CD4-positive, alpha-beta memory T cell (primary cell): ENCODE results near the gene ACOT12. TPM values are rescaled to one million over a fixed set of nuclear protein-coding genes. Genes with fewer than 3 reads are reported as not detected.

Source experiments
- CTCF ChIA-PET: fragments of 350-600 bp; sonication (Branson Sonifier 250); formaldehyde crosslinking; loops from one replicate; lab custom pipeline; 2021; ENCODE audit warnings: inconsistent platforms; ENCODE audit not compliant: partially characterized antibody; lab: Charles Lee
- POLR2A ChIA-PET: fragments of 350-600 bp; sonication (Branson Sonifier 250); formaldehyde crosslinking; loops from one replicate; lab custom pipeline; 2021; ENCODE audit not compliant: partially characterized antibody; lab: Charles Lee
- DNase-seq, 5 donors: peaks; one replicate each; pipeline versions ENCODE4 v3.0.0 to v3.0.0-alpha.2; 2020 to 2022; ENCODE audit warnings: mixed read lengths in 1 of 5
- H3K27ac ChIP-seq: one replicate; pipeline ENCODE4 v1.7.0; 2013; ENCODE audit warnings: low read depth, low read length
- H3K27me3 ChIP-seq: 2 replicates; pipeline ENCODE4 v1.7.0; 2013; ENCODE audit warnings: mild to moderate bottlenecking, low read length, moderate library complexity; ENCODE audit not compliant: insufficient read depth
- H3K36me3 ChIP-seq: 2 replicates; pipeline ENCODE4 v1.7.0; 2013; ENCODE audit warnings: mild to moderate bottlenecking, low read length, moderate library complexity; ENCODE audit not compliant: insufficient read depth
- H3K4me1 ChIP-seq: 2 replicates; pipeline ENCODE4 v1.7.0; 2013; ENCODE audit warnings: mild to moderate bottlenecking, low read length, moderate library complexity; ENCODE audit not compliant: insufficient read depth
- H3K4me3 ChIP-seq, 2 donors: one replicate each; pipeline ENCODE4 v1.7.0; 2013; ENCODE audit warnings: low read length in 2 of 2, mild to moderate bottlenecking in 1 of 2
- H3K9me3 ChIP-seq, 2 donors: one replicate each; pipeline ENCODE4 v1.7.0; 2013; ENCODE audit warnings: low read length in 2 of 2, control low read depth in 1 of 2; ENCODE audit not compliant: control insufficient read depth in 1 of 2
- H3K27ac Mint-ChIP-seq, 7 donors: one replicate each; pipeline ENCODE4 v1.8.0; 2020 to 2021; ENCODE audit warnings: mixed read lengths in 7 of 7, mild to moderate bottlenecking in 6 of 7, inconsistent platforms in 3 of 7, moderate library complexity in 3 of 7
- H3K27me3 Mint-ChIP-seq, 2 donors: one replicate each; pipeline ENCODE4 v1.8.0; 2020 to 2021; ENCODE audit warnings: mixed read lengths in 2 of 2
- H3K36me3 Mint-ChIP-seq, 2 donors: one replicate each; pipeline ENCODE4 v1.8.0; 2020 to 2021; ENCODE audit warnings: mixed read lengths in 2 of 2, inconsistent platforms in 1 of 2, mild to moderate bottlenecking in 1 of 2
- H3K4me1 Mint-ChIP-seq, 4 donors: one replicate each; pipeline ENCODE4 v1.8.0; 2020 to 2021; ENCODE audit warnings: mixed read lengths in 4 of 4, mild to moderate bottlenecking in 1 of 4
- H3K4me3 Mint-ChIP-seq, 8 donors: one replicate each; pipeline ENCODE4 v1.8.0; 2020 to 2021; ENCODE audit warnings: mixed read lengths in 8 of 8, mild to moderate bottlenecking in 7 of 8, moderate library complexity in 6 of 8, inconsistent platforms in 3 of 8
- H3K9me3 Mint-ChIP-seq, 8 donors: one replicate each; pipeline ENCODE4 v1.8.0; 2020 to 2021; ENCODE audit warnings: mixed read lengths in 8 of 8, mild to moderate bottlenecking in 5 of 8, inconsistent platforms in 3 of 8, moderate library complexity in 1 of 8
- intact Hi-C: fragments of 100-400 bp; cut with micrococcal nuclease; formaldehyde crosslinking; loops from one replicate; pipeline ENCODE4 v1.15.1; 2023
- polyA plus RNA-seq, 2 donors: library from polyadenylated mRNA; unstranded; fragments of 300-500 nt; fragmentation: Illumina TruSeq; gene quantifications; one replicate each; pipeline ENCODE4 v1.2.3, GENCODE V29; 2021
- total RNA-seq, 2 experiments: library from RNA; stranded (reverse); gene quantifications; one replicate each; pipeline ENCODE4 v1.2.3, GENCODE V29; 2021

The ACOT12 gene
- total and polyA plus RNA-seq, 4 experiments from 2014 or later, result 0.41 TPM; not detected in 3

GRCh38 chr5:81427566-81427965 is 33.6 kb upstream of the ACOT12 start:
- Mint-ChIP-seq H3K9me3 (peaks cover 0 to 2% (median 0%) of the 10 kb centered on the region in 8 donors), H3K4me1 (peaks cover 3 to 7% (median 5%) of the 10 kb centered on the region in 4 donors), H3K27ac (peak overlapping the region in 1 of 7 donors; percentile 48), H3K27me3 (no peaks in the 10 kb centered on the region), H3K36me3 (peaks cover 1 to 7% of the 10 kb centered on the region in 2 donors), H3K4me3 (no peak overlapping the region)
- DNase-seq, result no peak
- Histone ChIP-seq H3K4me1 (no peaks in the 10 kb centered on the region), H3K36me3 (no peaks in the 10 kb centered on the region), H3K9me3 (no peaks in the 10 kb centered on the region), H3K27ac (no peak overlapping the region), H3K4me3 (no peak overlapping the region), H3K27me3 (no peaks in the 10 kb centered on the region)
- CTCF ChIA-PET, result interaction anchor here (0.9 to 3.8 kb wide), 6 partner anchors 9 to 798 kb away, joined by 3 to 54 read pairs (median 15); no protein-coding TSS in a partner anchor
- POLR2A ChIA-PET, result no interaction called here
- intact Hi-C loops, result loop anchor here (2.0 to 10.0 kb wide), 3 partner anchors 321 to 547 kb away; partner anchors contain the start of gene ATG10

DNA sequence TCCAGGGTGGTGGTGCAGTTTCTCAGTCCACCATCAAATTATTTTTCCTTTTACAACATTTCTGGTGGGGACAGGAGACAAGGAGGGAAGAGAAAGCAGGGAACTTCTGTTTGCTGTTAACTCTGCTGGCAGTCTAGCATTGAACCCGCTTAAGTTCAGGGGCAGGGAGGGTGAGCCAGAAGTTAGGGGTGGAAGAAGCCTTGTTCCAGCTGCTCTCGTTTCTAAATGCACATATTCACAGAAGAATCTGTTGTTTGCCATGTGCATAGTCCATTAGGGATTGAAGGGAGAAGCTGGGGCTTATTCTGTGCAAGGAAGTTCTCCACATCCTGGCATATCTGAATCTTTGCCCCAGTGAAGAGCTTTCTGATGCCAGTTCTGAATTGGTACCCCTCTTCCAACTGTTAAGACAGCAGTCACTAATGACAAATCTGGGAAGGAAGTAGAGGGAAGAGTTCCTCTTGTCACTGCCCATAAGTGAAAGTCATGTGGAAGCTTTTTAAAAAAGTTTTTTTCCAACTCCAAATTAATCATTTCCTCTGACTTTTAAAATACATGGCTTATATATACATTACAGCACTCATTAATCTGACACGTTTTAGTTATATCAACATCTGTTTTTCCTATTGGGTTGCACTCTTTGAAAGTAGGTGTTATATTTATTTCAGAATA is 32.6 kb upstream of the ACOT12 start:
- Mint-ChIP-seq H3K4me3 (no peak overlapping the region), H3K27ac (peak overlapping the region in 4 of 7 donors; percentile 1 to 45 (median 40)), H3K4me1 (peaks cover 3 to 7% (median 5%) of the 10 kb centered on the region in 4 donors), H3K36me3 (peaks cover 9 to 12% of the 10 kb centered on the region in 2 donors), H3K9me3 (no peaks in the 10 kb centered on the region), H3K27me3 (no peaks in the 10 kb centered on the region)
- Histone ChIP-seq H3K9me3 (no peaks in the 10 kb centered on the region), H3K27ac (no peak overlapping the region), H3K36me3 (no peaks in the 10 kb centered on the region), H3K4me1 (no peaks in the 10 kb centered on the region), H3K27me3 (no peaks in the 10 kb centered on the region), H3K4me3 (no peak overlapping the region)
- DNase-seq, result no peak
- ChIA-PET CTCF (interaction anchor here (0.6 to 3.8 kb wide), 13 partner anchors 10 to 834 kb away, joined by 3 to 54 read pairs (median 4); no protein-coding TSS in a partner anchor), POLR2A (interaction anchor here (1.0 kb wide), 1 partner anchor 739 kb away, joined by 3 read pairs; no protein-coding TSS in a partner anchor)
- intact Hi-C loops, result loop anchor here (2.0 to 10.0 kb wide), 3 partner anchors 322 to 548 kb away; partner anchors contain the start of gene ATG10

DNA sequence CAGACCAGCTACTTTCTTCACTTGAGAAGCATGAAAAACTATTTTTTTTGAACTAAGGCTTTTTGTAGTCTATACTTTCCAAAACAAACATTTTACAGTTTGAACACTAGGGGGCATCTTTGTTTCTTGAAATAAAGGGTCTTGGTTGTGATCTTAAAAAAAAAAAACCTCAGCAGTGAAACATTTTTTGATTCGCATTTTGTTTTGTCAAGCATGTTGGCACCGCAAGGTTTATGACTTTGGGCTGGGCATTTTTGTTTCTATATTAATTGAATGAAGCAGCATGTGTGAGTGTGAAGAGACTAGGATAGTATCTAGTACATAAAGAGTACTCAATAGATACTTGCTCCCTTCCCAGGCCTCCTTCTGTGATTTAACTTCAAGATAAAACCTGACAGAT is 31.6 kb upstream of the ACOT12 start:
- CTCF ChIA-PET, result interaction anchor here (0.6 to 3.8 kb wide), 24 partner anchors 11 to 851 kb away, joined by 3 to 54 read pairs (median 3); no protein-coding TSS in a partner anchor
- Histone ChIP-seq H3K4me3 (no peak overlapping the region), H3K27ac (no peak overlapping the region), H3K27me3 (no peaks in the 10 kb centered on the region), H3K36me3 (no peaks in the 10 kb centered on the region), H3K9me3 (no peaks in the 10 kb centered on the region), H3K4me1 (no peaks in the 10 kb centered on the region)
- Mint-ChIP-seq H3K4me3 (peak overlapping the region in 1 of 8 donors; percentile 58), H3K27me3 (no peaks in the 10 kb centered on the region), H3K36me3 (peaks cover 18 to 19% of the 10 kb centered on the region in 2 donors), H3K9me3 (no peaks in the 10 kb centered on the region), H3K4me1 (peaks cover 3 to 7% (median 5%) of the 10 kb centered on the region in 4 donors), H3K27ac (peak overlapping the region in 4 of 7 donors; percentile 5 to 73 (median 7))
- intact Hi-C loops, result loop anchor here (1.0 to 10.0 kb wide), 6 partner anchors 81 to 800 kb away; partner anchors contain the start of gene ATG10
- POLR2A ChIA-PET, result interaction anchor here (1.0 kb wide), 2 partner anchors 426 to 740 kb away, joined by 3 read pairs; no protein-coding TSS in a partner anchor
- DNase-seq, result peak in 4 of 5 donors; percentile 49 to 59 (median 56)

DNA sequence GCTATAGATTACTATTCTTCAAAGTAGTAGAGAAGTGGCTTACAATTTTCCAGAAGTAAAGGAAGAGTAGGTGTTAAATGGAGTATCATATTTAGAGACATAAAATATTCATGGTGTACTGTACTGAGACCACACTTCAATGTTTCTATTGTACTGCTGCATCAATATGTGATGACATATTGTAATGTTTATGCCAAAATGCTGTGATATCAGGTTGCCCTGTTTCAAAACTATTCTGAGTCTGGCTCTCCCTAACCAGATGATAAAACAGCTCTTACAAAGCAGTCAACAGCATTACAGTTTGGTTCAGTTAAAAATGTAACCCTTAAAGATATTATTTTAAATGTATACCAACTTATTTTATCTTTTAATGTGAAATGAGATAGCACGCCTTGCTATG is 30.8 kb upstream of the ACOT12 start:
- DNase-seq, result no peak
- Histone ChIP-seq H3K36me3 (no peaks in the 10 kb centered on the region), H3K27me3 (no peaks in the 10 kb centered on the region), H3K4me3 (no peak overlapping the region), H3K4me1 (no peaks in the 10 kb centered on the region), H3K9me3 (no peaks in the 10 kb centered on the region), H3K27ac (no peak overlapping the region)
- ChIA-PET POLR2A (interaction anchor here (1.0 kb wide), 1 partner anchor 427 kb away, joined by 3 read pairs; no protein-coding TSS in a partner anchor), CTCF (interaction anchor here (0.6 to 3.8 kb wide), 16 partner anchors 10 to 852 kb away, joined by 3 to 54 read pairs (median 4); no protein-coding TSS in a partner anchor)
- peaks cover 25 to 27% of the 10 kb centered on the region in 2 donors for H3K36me3 Mint-ChIP-seq
- no peaks in the 10 kb centered on the region for H3K27me3 Mint-ChIP-seq
- no peaks in the 10 kb centered on the region for H3K9me3 Mint-ChIP-seq
- intact Hi-C loops, result loop anchor here (1.0 to 10.0 kb wide), 6 partner anchors 82 to 801 kb away; partner anchors contain the start of gene ATG10
- no peak overlapping the region for H3K4me3 Mint-ChIP-seq
- H3K27ac Mint-ChIP-seq, result no peak overlapping the region
- H3K4me1 Mint-ChIP-seq, result peaks cover 3 to 7% (median 5%) of the 10 kb centered on the region in 4 donors

DNA sequence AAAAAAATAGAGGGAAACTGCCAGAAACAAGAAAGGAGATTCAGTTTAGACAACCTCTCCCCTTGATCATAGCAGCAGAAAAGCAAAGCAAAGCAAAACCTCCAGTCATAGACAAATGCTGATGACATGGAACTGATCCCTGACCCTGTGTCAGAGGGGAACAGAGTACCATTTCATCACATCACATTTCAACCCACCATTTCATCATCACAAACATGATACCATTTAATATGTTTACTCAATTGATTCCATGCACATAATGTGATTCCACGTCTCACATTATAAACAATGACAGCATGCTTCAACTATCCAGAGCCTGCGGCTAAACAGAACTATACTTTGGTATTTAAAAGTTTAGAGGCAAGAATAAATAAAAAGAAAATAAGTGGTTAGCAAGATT is 28.7 kb upstream of the ACOT12 start:
- Mint-ChIP-seq H3K36me3 (peaks cover 30 to 33% of the 10 kb centered on the region in 2 donors), H3K27me3 (no peaks in the 10 kb centered on the region), H3K27ac (no peak overlapping the region), H3K4me3 (no peak overlapping the region), H3K9me3 (no peaks in the 10 kb centered on the region), H3K4me1 (peaks cover 3 to 7% (median 5%) of the 10 kb centered on the region in 4 donors)
- Histone ChIP-seq H3K27ac (no peak overlapping the region), H3K9me3 (no peaks in the 10 kb centered on the region), H3K4me3 (no peak overlapping the region), H3K36me3 (no peaks in the 10 kb centered on the region), H3K4me1 (no peaks in the 10 kb centered on the region), H3K27me3 (no peaks in the 10 kb centered on the region)
- CTCF ChIA-PET, result interaction anchor here (1.7 to 2.5 kb wide), 2 partner anchors 803 kb away, joined by 5 to 8 read pairs; no protein-coding TSS in a partner anchor
- POLR2A ChIA-PET, result no interaction called here
- no peak for DNase-seq
- intact Hi-C loops, result loop anchor here (10.0 kb wide), 1 partner anchor 552 kb away; the partner anchor contains the start of gene ATG10

GRCh38 chr5:81420039-81420667 is 26.2 kb upstream of the ACOT12 start:
- intact Hi-C loops, result loop anchor here (10.0 kb wide), 1 partner anchor 555 kb away; the partner anchor contains the start of gene ATG10
- no peaks in the 10 kb centered on the region for H3K4me1 ChIP-seq
- Mint-ChIP-seq H3K36me3 (peaks cover 28 to 40% of the 10 kb centered on the region in 2 donors), H3K4me1 (no peaks in the 10 kb centered on the region), H3K4me3 (no peak overlapping the region), H3K27ac (peak overlapping the region in 1 of 7 donors; percentile 26), H3K9me3 (no peaks in the 10 kb centered on the region), H3K27me3 (no peaks in the 10 kb centered on the region)
- ChIA-PET CTCF (interaction anchor here (1.0 to 2.5 kb wide), 2 partner anchors 745 to 805 kb away, joined by 4 to 8 read pairs; no protein-coding TSS in a partner anchor), POLR2A (no interaction called here)
- H3K36me3 ChIP-seq, result no peaks in the 10 kb centered on the region
- no peak overlapping the region for H3K4me3 ChIP-seq
- H3K9me3 ChIP-seq, result no peaks in the 10 kb centered on the region
- no peak for DNase-seq
- no peaks in the 10 kb centered on the region for H3K27me3 ChIP-seq
- no peak overlapping the region for H3K27ac ChIP-seq
